Panc1 (cell line): ENCODE measurements around the gene SELENOM. TPM values are rescaled to one million over a fixed set of nuclear protein-coding genes. Genes with fewer than 3 reads are reported as not detected.

Source experiments
- ATAC-seq: fragments of 200-7000 bp; cut with Tn5 transposase; 2 replicates; pipeline ENCODE4 v1.9.1; 2020; ENCODE audit warnings: mild to moderate bottlenecking, moderate library complexity
- BruUV-seq: library from RNA; stranded (reverse); fragments of 400-500 nt; replicated peaks from 2 replicates; lab custom pipeline; 2021; lab: Mats Ljungman, UMichigan
- CTCF ChIA-PET: fragments of 300-600 bp; sonication (Branson Sonifier 250); formaldehyde crosslinking; loops from one replicate; lab custom pipeline; 2022; ENCODE audit warnings: antibody characterized with exemption; lab: Charles Lee
- POLR2A ChIA-PET: fragments of 300-600 bp; sonication (Branson Sonifier 250); formaldehyde crosslinking; loops from one replicate; lab custom pipeline; 2022; ENCODE audit warnings: antibody characterized with exemption; lab: Charles Lee
- DNase-seq: peaks from one replicate; pipeline ENCODE4 v3.0.0-alpha.2; 2010; ENCODE audit warnings: low read depth, low spot score
- H3K27ac ChIP-seq: 2 replicates; pipeline ENCODE4 v1.5.1; 2011; ENCODE audit warnings: mild to moderate bottlenecking, low read length, inconsistent platforms
- H3K27me3 ChIP-seq: fragments of 200-500 bp; sonication (Bioruptor generic); 2 replicates; pipeline ENCODE4 v1.6.0; 2014; ENCODE audit warnings: low read length, inconsistent platforms; ENCODE audit not compliant: control insufficient read depth, insufficient read depth
- H3K36me3 ChIP-seq: fragments of 200-500 bp; sonication (Bioruptor generic); 2 replicates; pipeline ENCODE4 v1.5.1; 2014; ENCODE audit warnings: inconsistent platforms, mild to moderate bottlenecking, low read length, moderate library complexity; ENCODE audit not compliant: control insufficient read depth, insufficient read depth
- H3K4me1 ChIP-seq: 2 replicates; pipeline ENCODE4 v1.5.1; 2011; ENCODE audit warnings: inconsistent platforms, mild to moderate bottlenecking, low read length, moderate library complexity; ENCODE audit not compliant: control insufficient read depth, insufficient read depth
- H3K4me3 ChIP-seq, 2 experiments: 2 replicates each; pipeline ENCODE4 v1.5.1; 2011 to 2012; ENCODE audit warnings: low read depth in 2 of 2, low read length in 2 of 2, mild to moderate bottlenecking in 2 of 2, inconsistent platforms in 1 of 2, moderate library complexity in 1 of 2
- H3K9me3 ChIP-seq: fragments of 200-500 bp; sonication (Bioruptor generic); 2 replicates; pipeline ENCODE4 v1.5.1; 2014; ENCODE audit warnings: low read depth, mild to moderate bottlenecking, inconsistent platforms, low read length, moderate library complexity; ENCODE audit not compliant: control insufficient read depth, insufficient read depth
- CTCF ChIP-seq: fragments of 450-650 bp; IDR thresholded peaks from 2 replicates; pipeline ENCODE4 v1.5.1; 2017; ENCODE audit warnings: mild to moderate bottlenecking
- POLR2AphosphoS5 ChIP-seq: IDR thresholded peaks from 2 replicates; pipeline ENCODE4 v1.6.1; 2012; ENCODE audit warnings: mild to moderate bottlenecking, low read depth, low read length, moderate library complexity
- SIN3A ChIP-seq: IDR thresholded peaks from 2 replicates; pipeline ENCODE4 v1.6.1; 2012; ENCODE audit warnings: low read depth, mild to moderate bottlenecking, low read length, moderate library complexity, borderline replicate concordance; ENCODE audit not compliant: insufficient read depth
- TCF7L2 ChIP-seq: IDR thresholded peaks from 2 replicates; pipeline ENCODE4 v1.6.1; 2011; ENCODE audit warnings: mild to moderate bottlenecking, low read depth, low read length, inconsistent platforms
- in situ Hi-C: cut with HindIII; loops from 2 replicates; pipeline ENCODE4 v1.10.0; 2016; ENCODE audit warnings: low sequenced_read_pairs, low pct_unique_long_range_greater_than_20kb
- intact Hi-C: fragments of 100-400 bp; cut with micrococcal nuclease; formaldehyde crosslinking; loops from one replicate; pipeline ENCODE4 v1.10.0; 2022; ENCODE audit not compliant: unreplicated experiment
- total RNA-seq: library from RNA; stranded (reverse); gene quantifications from one replicate; pipeline ENCODE4 v1.2.1, GENCODE V29; 2021; ENCODE audit not compliant: unreplicated experiment
- TF ChIP-seq, protein P1 (sequence below), 2 experiments: IDR thresholded peaks; 2 replicates each; pipeline ENCODE4 v1.6.1; 2011 to 2012; ENCODE audit warnings: low read depth in 2 of 2, control low read depth in 1 of 2, low read length in 1 of 2, mild to moderate bottlenecking in 1 of 2, moderate library complexity in 1 of 2; ENCODE audit not compliant: insufficient read depth in 1 of 2

SELENOM gene
- total RNA-seq, 1 experiment from 2014 or later, result 84.4 TPM

DNA sequence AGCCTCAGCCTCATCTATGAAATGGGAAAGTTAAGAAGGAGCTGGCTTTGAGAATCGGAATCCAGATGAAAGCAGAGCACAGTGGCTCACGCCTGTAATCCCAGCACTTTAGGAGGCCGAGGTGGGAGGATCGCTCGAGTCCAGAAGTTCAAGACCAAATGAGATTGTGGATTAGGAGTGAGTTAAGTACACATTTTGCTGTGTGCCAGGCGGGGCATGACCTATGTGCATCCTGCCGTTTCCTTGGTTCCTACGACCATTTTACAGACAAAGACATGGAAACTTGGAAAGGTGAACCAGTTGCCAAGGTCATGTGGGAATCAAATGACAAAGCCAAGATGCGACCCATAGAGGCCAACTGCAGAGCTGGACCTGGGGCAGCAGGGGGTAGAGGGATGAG, 28.8 kb upstream of the SELENOM start:
- intact Hi-C loops (no loop called here), in situ Hi-C loops (no loop called here)
- Histone ChIP-seq H3K36me3 (no peaks in the 10 kb centered on the region), H3K27ac (no peak overlapping the region), H3K4me3 (no peak overlapping the region), H3K4me1 (no peaks in the 10 kb centered on the region), H3K27me3 (no peaks in the 10 kb centered on the region), H3K9me3 (no peaks in the 10 kb centered on the region)
- ChIA-PET CTCF (no interaction called here), POLR2A (no interaction called here)
- TF ChIP-seq SIN3A, result no peak
- no peak for TF ChIP-seq POLR2AphosphoS5
- no peak for TF ChIP-seq CTCF
- TF ChIP-seq, protein P1, sequence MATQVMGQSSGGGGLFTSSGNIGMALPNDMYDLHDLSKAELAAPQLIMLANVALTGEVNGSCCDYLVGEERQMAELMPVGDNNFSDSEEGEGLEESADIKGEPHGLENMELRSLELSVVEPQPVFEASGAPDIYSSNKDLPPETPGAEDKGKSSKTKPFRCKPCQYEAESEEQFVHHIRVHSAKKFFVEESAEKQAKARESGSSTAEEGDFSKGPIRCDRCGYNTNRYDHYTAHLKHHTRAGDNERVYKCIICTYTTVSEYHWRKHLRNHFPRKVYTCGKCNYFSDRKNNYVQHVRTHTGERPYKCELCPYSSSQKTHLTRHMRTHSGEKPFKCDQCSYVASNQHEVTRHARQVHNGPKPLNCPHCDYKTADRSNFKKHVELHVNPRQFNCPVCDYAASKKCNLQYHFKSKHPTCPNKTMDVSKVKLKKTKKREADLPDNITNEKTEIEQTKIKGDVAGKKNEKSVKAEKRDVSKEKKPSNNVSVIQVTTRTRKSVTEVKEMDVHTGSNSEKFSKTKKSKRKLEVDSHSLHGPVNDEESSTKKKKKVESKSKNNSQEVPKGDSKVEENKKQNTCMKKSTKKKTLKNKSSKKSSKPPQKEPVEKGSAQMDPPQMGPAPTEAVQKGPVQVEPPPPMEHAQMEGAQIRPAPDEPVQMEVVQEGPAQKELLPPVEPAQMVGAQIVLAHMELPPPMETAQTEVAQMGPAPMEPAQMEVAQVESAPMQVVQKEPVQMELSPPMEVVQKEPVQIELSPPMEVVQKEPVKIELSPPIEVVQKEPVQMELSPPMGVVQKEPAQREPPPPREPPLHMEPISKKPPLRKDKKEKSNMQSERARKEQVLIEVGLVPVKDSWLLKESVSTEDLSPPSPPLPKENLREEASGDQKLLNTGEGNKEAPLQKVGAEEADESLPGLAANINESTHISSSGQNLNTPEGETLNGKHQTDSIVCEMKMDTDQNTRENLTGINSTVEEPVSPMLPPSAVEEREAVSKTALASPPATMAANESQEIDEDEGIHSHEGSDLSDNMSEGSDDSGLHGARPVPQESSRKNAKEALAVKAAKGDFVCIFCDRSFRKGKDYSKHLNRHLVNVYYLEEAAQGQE (IDR thresholded peaks at IDR 0.05; ENCODE audit: insufficient read depth in 1 of 2, low read depth in 2 of 2, low read length in 1 of 2), result no peak
- no peak for TF ChIP-seq TCF7L2
- DNase-seq (no peak), ATAC-seq (no peak)
- BruUV-seq, result no TSS peak

DNA sequence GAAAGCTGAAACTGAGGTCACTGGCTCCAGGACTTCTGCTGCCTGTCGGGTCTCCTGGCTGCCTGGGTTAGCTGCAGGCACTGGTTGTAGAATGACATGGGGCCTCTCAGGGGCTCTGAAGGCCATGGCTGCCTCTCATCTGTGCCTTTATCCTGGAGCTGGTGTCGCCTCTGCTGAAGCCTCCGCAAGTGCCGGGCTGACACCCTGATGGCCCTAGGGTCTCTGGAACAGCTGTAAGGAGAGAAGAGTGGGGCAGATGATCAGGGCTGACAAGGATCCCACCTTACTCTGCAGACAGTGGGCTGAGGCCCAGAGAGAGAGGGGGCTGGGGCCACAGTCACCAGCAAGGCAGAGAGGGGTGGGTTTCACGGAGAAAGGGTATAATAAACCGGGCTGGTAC, 28.3 kb upstream of the SELENOM start:
- BruUV-seq, result no TSS peak
- Histone ChIP-seq H3K4me3 (no peak overlapping the region), H3K4me1 (no peaks in the 10 kb centered on the region), H3K27me3 (no peaks in the 10 kb centered on the region), H3K27ac (no peak overlapping the region), H3K9me3 (no peaks in the 10 kb centered on the region), H3K36me3 (no peaks in the 10 kb centered on the region)
- DNase-seq (no peak), ATAC-seq (no peak)
- in situ Hi-C loops (no loop called here), intact Hi-C loops (no loop called here)
- CTCF ChIA-PET, result no interaction called here
- POLR2A ChIA-PET, result no interaction called here
- TF ChIP-seq TCF7L2 (no peak), CTCF (no peak), POLR2AphosphoS5 (no peak), SIN3A (no peak)
- TF ChIP-seq, protein P1 (IDR thresholded peaks at IDR 0.05; ENCODE audit: insufficient read depth in 1 of 2, low read depth in 2 of 2, low read length in 1 of 2), result no peak
